Neural cell (in vitro differentiated cells): ENCODE results near the gene CYP19A1. TPM values are rescaled to one million over a fixed set of nuclear protein-coding genes. Genes with fewer than 3 reads are reported as not detected.

Source experiments
- H2AFZ ChIP-seq: fragments of 200-600, 300-800 bp; sonication (generic), shearing (Covaris generic); 2 replicates; pipeline ENCODE4 v1.6.0; 2014; ENCODE audit warnings: low read depth, mild to moderate bottlenecking, antibody characterized with exemption, low read length, moderate library complexity
- H3F3A ChIP-seq: fragments of 200-600 bp; shearing (Covaris generic); 2 replicates; pipeline ENCODE4 v1.6.1; 2016; ENCODE audit warnings: mild to moderate bottlenecking, moderate library complexity, mixed read lengths, antibody characterized with exemption, low read length; ENCODE audit not compliant: insufficient read depth, poor library complexity, severe bottlenecking
- H3K27ac ChIP-seq: fragments of 200-600, 300-800 bp; sonication (generic), shearing (Covaris generic); 2 replicates; pipeline ENCODE4 v1.5.1; 2014; ENCODE audit warnings: mild to moderate bottlenecking, low read length, moderate library complexity
- H3K27me3 ChIP-seq: fragments of 300-800, 200-600 bp; sonication (generic), shearing (Covaris generic); 2 replicates; pipeline ENCODE4 v1.6.0; 2014; ENCODE audit warnings: mild to moderate bottlenecking, low read depth, low read length, moderate library complexity; ENCODE audit not compliant: insufficient read depth
- H3K36me3 ChIP-seq: fragments of 300-800, 200-600 bp; sonication (generic), shearing (Covaris generic); 2 replicates; pipeline ENCODE4 v1.5.1; 2014; ENCODE audit warnings: mild to moderate bottlenecking, antibody characterized with exemption, low read length, moderate library complexity; ENCODE audit not compliant: insufficient read depth
- H3K4me2 ChIP-seq: fragments of 300-800, 200-600 bp; sonication (generic), shearing (Covaris generic); 2 replicates; pipeline ENCODE4 v1.6.0; 2014; ENCODE audit warnings: mild to moderate bottlenecking, low read length
- H3K4me3 ChIP-seq: fragments of 300-800, 200-600 bp; sonication (generic), shearing (Covaris generic); 2 replicates; pipeline ENCODE4 v1.5.1; 2014; ENCODE audit warnings: mild to moderate bottlenecking, low read length, moderate library complexity
- H3K79me2 ChIP-seq: fragments of 200-600 bp; shearing (Covaris generic); replicated peaks from 2 replicates; pipeline ENCODE4 v1.6.0; 2014; ENCODE audit warnings: mild to moderate bottlenecking, low read length, moderate library complexity; ENCODE audit not compliant: insufficient read depth
- H3K9ac ChIP-seq: fragments of 300-800, 200-600 bp; sonication (generic), shearing (Covaris generic); 2 replicates; pipeline ENCODE4 v1.6.1; 2016; ENCODE audit warnings: mild to moderate bottlenecking, low read length, mixed read lengths
- H3K9me2 ChIP-seq: fragments of 200-600 bp; shearing (Covaris generic); 2 replicates; pipeline ENCODE4 v1.6.1; 2016; ENCODE audit warnings: mild to moderate bottlenecking, low read length, mixed read lengths; ENCODE audit not compliant: insufficient read depth
- H3K9me3 ChIP-seq: fragments of 200-600, 300-800 bp; sonication (generic), shearing (Covaris generic); 2 replicates; pipeline ENCODE4 v1.6.1; 2016; ENCODE audit warnings: mild to moderate bottlenecking, mixed run types, low read length, moderate library complexity, mixed read lengths
- H4K20me1 ChIP-seq: fragments of 200-600 bp; shearing (Covaris generic); 2 replicates; pipeline ENCODE4 v1.6.1; 2016; ENCODE audit warnings: mild to moderate bottlenecking, mixed run types; ENCODE audit not compliant: insufficient read depth
- EP300 ChIP-seq: fragments of 450-650 bp; conservative IDR thresholded peaks from 2 replicates; pipeline ENCODE4 v1.6.1; 2014; ENCODE audit warnings: antibody characterized with exemption, mild to moderate bottlenecking, moderate library complexity; ENCODE audit not compliant: poor library complexity, severe bottlenecking
- EZH2 ChIP-seq: fragments of 200-600, 300-800 bp; shearing (Covaris generic), sonication (generic); IDR thresholded peaks from 2 replicates; pipeline ENCODE4 v1.6.1; 2014; ENCODE audit warnings: antibody characterized with exemption, low read length, borderline replicate concordance, mild to moderate bottlenecking; ENCODE audit not compliant: insufficient read depth, poor library complexity, severe bottlenecking
- MXI1 ChIP-seq: fragments of 450-650 bp; conservative IDR thresholded peaks from 2 replicates; pipeline ENCODE4 v1.6.1; 2014; ENCODE audit warnings: antibody characterized with exemption, mild to moderate bottlenecking; ENCODE audit not compliant: poor library complexity, severe bottlenecking
- POLR2AphosphoS5 ChIP-seq: IDR thresholded peaks from 2 replicates; pipeline ENCODE4 v1.6.1; 2012
- RAD21 ChIP-seq: fragments of 450-650 bp; conservative IDR thresholded peaks from 2 replicates; pipeline ENCODE4 v1.6.1; 2014; ENCODE audit warnings: antibody characterized with exemption, mild to moderate bottlenecking, moderate library complexity
- SMC3 ChIP-seq: fragments of 450-650 bp; conservative IDR thresholded peaks from 2 replicates; pipeline ENCODE4 v1.6.1; 2014; ENCODE audit warnings: antibody characterized with exemption, mild to moderate bottlenecking, moderate library complexity; ENCODE audit not compliant: poor library complexity
- TAF1 ChIP-seq: IDR thresholded peaks from 2 replicates; pipeline ENCODE4 v1.6.1; 2012; ENCODE audit warnings: low read depth
- polyA plus RNA-seq: library from polyadenylated mRNA; depleted of rRNA; stranded (reverse); fragments of >200 nt; gene quantifications from 2 replicates; pipeline ENCODE4 v1.2.3, GENCODE V29; 2014
- TF ChIP-seq, protein P1 (sequence below): IDR thresholded peaks from 2 replicates; pipeline ENCODE4 v1.6.1; 2012; ENCODE audit warnings: borderline replicate concordance
- TF ChIP-seq, protein P2 (sequence below): fragments of 450-650 bp; IDR thresholded peaks from 2 replicates; pipeline ENCODE4 v1.5.1; 2014; ENCODE audit warnings: antibody characterized with exemption, mild to moderate bottlenecking, moderate library complexity; ENCODE audit not compliant: poor library complexity, severe bottlenecking

CYP19A1 gene
- polyA plus RNA-seq, 1 donor from 2014 or later: not detected

DNA sequence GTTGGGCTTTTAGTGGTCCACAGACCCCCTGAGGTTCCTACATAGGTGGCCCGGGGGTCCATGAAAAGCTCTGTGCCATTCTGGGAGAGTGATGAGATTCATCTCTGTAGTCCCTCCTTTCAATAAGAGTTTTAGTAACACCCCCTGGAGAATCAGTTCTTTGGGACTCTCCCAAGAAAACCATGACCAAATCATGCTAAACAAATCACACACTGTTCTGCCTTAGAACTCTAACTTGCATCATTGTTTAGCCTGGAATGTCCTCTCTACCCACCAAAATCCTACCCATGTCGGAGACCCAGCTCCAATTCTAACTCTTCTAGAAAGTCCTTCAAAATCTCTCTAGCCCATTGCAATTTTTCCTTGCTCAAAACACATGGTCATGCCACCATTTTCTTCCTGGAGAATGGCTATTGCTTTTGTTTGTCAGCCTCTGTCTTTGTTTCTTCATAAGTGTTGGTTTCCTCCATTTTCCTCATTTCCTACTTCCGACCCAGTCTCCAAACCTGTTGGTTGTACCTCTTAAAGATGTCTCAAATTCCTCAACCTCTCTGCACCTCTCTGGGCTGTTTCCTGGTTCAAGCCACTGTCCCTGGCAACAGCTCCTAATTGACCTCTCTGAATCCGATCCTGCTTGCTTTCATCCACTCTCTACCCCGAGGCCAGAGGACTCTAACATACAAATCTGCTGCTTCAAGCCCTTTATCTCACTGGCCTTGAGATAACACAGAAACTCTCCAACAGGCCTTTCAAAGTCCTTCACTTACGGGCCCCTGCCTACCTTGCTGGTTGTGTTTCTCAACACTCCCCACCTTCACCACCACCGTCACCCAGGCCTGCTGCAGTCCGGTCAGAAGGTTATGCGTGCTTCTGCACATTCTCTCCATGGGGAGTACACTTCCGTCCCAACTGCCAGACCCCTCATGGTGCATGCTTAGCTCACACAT, 23.7 kb downstream of the CYP19A1 start:
- H3K9me3 ChIP-seq: no peaks in the 10 kb centered on the region
- no peaks in the 10 kb centered on the region for H3K27me3 ChIP-seq
- no peak overlapping the region for H2AFZ ChIP-seq
- H3K9me2 ChIP-seq: no peaks in the 10 kb centered on the region
- no peak overlapping the region for H3K4me2 ChIP-seq
- no peak for TF ChIP-seq RAD21
- no peak for TF ChIP-seq EP300
- TF ChIP-seq, protein P1, sequence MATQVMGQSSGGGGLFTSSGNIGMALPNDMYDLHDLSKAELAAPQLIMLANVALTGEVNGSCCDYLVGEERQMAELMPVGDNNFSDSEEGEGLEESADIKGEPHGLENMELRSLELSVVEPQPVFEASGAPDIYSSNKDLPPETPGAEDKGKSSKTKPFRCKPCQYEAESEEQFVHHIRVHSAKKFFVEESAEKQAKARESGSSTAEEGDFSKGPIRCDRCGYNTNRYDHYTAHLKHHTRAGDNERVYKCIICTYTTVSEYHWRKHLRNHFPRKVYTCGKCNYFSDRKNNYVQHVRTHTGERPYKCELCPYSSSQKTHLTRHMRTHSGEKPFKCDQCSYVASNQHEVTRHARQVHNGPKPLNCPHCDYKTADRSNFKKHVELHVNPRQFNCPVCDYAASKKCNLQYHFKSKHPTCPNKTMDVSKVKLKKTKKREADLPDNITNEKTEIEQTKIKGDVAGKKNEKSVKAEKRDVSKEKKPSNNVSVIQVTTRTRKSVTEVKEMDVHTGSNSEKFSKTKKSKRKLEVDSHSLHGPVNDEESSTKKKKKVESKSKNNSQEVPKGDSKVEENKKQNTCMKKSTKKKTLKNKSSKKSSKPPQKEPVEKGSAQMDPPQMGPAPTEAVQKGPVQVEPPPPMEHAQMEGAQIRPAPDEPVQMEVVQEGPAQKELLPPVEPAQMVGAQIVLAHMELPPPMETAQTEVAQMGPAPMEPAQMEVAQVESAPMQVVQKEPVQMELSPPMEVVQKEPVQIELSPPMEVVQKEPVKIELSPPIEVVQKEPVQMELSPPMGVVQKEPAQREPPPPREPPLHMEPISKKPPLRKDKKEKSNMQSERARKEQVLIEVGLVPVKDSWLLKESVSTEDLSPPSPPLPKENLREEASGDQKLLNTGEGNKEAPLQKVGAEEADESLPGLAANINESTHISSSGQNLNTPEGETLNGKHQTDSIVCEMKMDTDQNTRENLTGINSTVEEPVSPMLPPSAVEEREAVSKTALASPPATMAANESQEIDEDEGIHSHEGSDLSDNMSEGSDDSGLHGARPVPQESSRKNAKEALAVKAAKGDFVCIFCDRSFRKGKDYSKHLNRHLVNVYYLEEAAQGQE: no peak
- no peak for TF ChIP-seq SMC3
- no peak for TF ChIP-seq EZH2
- no peak for TF ChIP-seq POLR2AphosphoS5
- TF ChIP-seq, protein P2, sequence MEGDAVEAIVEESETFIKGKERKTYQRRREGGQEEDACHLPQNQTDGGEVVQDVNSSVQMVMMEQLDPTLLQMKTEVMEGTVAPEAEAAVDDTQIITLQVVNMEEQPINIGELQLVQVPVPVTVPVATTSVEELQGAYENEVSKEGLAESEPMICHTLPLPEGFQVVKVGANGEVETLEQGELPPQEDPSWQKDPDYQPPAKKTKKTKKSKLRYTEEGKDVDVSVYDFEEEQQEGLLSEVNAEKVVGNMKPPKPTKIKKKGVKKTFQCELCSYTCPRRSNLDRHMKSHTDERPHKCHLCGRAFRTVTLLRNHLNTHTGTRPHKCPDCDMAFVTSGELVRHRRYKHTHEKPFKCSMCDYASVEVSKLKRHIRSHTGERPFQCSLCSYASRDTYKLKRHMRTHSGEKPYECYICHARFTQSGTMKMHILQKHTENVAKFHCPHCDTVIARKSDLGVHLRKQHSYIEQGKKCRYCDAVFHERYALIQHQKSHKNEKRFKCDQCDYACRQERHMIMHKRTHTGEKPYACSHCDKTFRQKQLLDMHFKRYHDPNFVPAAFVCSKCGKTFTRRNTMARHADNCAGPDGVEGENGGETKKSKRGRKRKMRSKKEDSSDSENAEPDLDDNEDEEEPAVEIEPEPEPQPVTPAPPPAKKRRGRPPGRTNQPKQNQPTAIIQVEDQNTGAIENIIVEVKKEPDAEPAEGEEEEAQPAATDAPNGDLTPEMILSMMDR: no peak
- no peak for TF ChIP-seq MXI1
- no peak for TF ChIP-seq TAF1
- H4K20me1 ChIP-seq: no peaks in the 10 kb centered on the region
- no peak overlapping the region for H3K4me3 ChIP-seq
- H3K79me2 ChIP-seq: no peaks in the 10 kb centered on the region
- no peak overlapping the region for H3K9ac ChIP-seq
- H3K36me3 ChIP-seq: no peaks in the 10 kb centered on the region
- no peaks in the 10 kb centered on the region for H3F3A ChIP-seq
- no peak overlapping the region for H3K27ac ChIP-seq

DNA sequence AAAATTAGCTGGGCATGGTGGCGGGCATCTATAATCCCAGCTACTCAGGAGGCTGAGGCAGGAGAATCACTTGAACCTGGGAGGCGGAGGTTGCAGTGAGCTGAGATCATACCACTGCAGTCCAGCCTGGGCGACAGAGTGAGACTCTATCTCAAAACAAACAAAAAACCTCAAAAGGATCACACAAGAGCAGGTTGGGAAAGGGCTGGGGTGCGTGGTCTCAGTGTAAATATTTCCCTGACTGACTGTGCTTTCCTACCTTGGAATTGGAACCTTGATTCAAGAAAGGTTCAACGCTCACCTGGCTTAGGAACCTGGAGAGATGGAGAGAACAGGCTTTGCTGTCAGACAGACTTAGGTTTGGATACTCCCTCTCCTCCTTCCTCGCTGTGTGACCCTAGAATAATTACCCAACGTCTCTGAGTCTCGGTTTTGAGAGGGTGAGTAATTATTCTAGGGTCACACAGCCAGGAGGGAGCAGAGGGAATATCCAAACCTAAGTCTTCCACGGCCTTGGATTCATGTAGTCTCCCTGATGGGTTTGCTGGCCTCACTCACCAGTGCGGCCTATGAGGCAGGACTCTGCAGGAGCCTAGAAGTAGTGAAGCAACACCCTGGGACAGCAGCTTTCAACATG, 24.6 kb downstream of the CYP19A1 start:
- H3K9ac ChIP-seq: no peak overlapping the region
- H3K4me2 ChIP-seq: no peak overlapping the region
- no peaks in the 10 kb centered on the region for H3K79me2 ChIP-seq
- H2AFZ ChIP-seq: no peak overlapping the region
- no peak overlapping the region for H3K27ac ChIP-seq
- H3K36me3 ChIP-seq: no peaks in the 10 kb centered on the region
- H3K9me3 ChIP-seq: no peaks in the 10 kb centered on the region
- no peaks in the 10 kb centered on the region for H4K20me1 ChIP-seq
- no peaks in the 10 kb centered on the region for H3K27me3 ChIP-seq
- H3K9me2 ChIP-seq: no peaks in the 10 kb centered on the region
- H3F3A ChIP-seq: no peaks in the 10 kb centered on the region
- TF ChIP-seq TAF1 (no peak), EP300 (no peak), POLR2AphosphoS5 (no peak), RAD21 (no peak), EZH2 (no peak), MXI1 (no peak), SMC3 (no peak)
- TF ChIP-seq, protein P1: no peak
- TF ChIP-seq, protein P2: no peak
- no peak overlapping the region for H3K4me3 ChIP-seq
